Neural cell (in vitro differentiated cells): Measurements from ENCODE around the gene PAX1. TPM values are rescaled to one million over a fixed set of nuclear protein-coding genes. Genes with fewer than 3 reads are reported as not detected.

Source experiments
- H2AFZ ChIP-seq: fragments of 200-600, 300-800 bp; sonication (generic), shearing (Covaris generic); 2 replicates; pipeline ENCODE4 v1.6.0; 2014; ENCODE audit warnings: low read depth, mild to moderate bottlenecking, antibody characterized with exemption, low read length, moderate library complexity
- H3F3A ChIP-seq: fragments of 200-600 bp; shearing (Covaris generic); 2 replicates; pipeline ENCODE4 v1.6.1; 2016; ENCODE audit warnings: mild to moderate bottlenecking, moderate library complexity, mixed read lengths, antibody characterized with exemption, low read length; ENCODE audit not compliant: insufficient read depth, poor library complexity, severe bottlenecking
- H3K27ac ChIP-seq: fragments of 200-600, 300-800 bp; sonication (generic), shearing (Covaris generic); 2 replicates; pipeline ENCODE4 v1.5.1; 2014; ENCODE audit warnings: mild to moderate bottlenecking, low read length, moderate library complexity
- H3K27me3 ChIP-seq: fragments of 300-800, 200-600 bp; sonication (generic), shearing (Covaris generic); 2 replicates; pipeline ENCODE4 v1.6.0; 2014; ENCODE audit warnings: mild to moderate bottlenecking, low read depth, low read length, moderate library complexity; ENCODE audit not compliant: insufficient read depth
- H3K36me3 ChIP-seq: fragments of 300-800, 200-600 bp; sonication (generic), shearing (Covaris generic); 2 replicates; pipeline ENCODE4 v1.5.1; 2014; ENCODE audit warnings: mild to moderate bottlenecking, antibody characterized with exemption, low read length, moderate library complexity; ENCODE audit not compliant: insufficient read depth
- H3K4me2 ChIP-seq: fragments of 300-800, 200-600 bp; sonication (generic), shearing (Covaris generic); 2 replicates; pipeline ENCODE4 v1.6.0; 2014; ENCODE audit warnings: mild to moderate bottlenecking, low read length
- H3K4me3 ChIP-seq: fragments of 300-800, 200-600 bp; sonication (generic), shearing (Covaris generic); 2 replicates; pipeline ENCODE4 v1.5.1; 2014; ENCODE audit warnings: mild to moderate bottlenecking, low read length, moderate library complexity
- H3K79me2 ChIP-seq: fragments of 200-600 bp; shearing (Covaris generic); replicated peaks from 2 replicates; pipeline ENCODE4 v1.6.0; 2014; ENCODE audit warnings: mild to moderate bottlenecking, low read length, moderate library complexity; ENCODE audit not compliant: insufficient read depth
- H3K9ac ChIP-seq: fragments of 300-800, 200-600 bp; sonication (generic), shearing (Covaris generic); 2 replicates; pipeline ENCODE4 v1.6.1; 2016; ENCODE audit warnings: mild to moderate bottlenecking, low read length, mixed read lengths
- H3K9me2 ChIP-seq: fragments of 200-600 bp; shearing (Covaris generic); 2 replicates; pipeline ENCODE4 v1.6.1; 2016; ENCODE audit warnings: mild to moderate bottlenecking, low read length, mixed read lengths; ENCODE audit not compliant: insufficient read depth
- H3K9me3 ChIP-seq: fragments of 200-600, 300-800 bp; sonication (generic), shearing (Covaris generic); 2 replicates; pipeline ENCODE4 v1.6.1; 2016; ENCODE audit warnings: mild to moderate bottlenecking, mixed run types, low read length, moderate library complexity, mixed read lengths
- H4K20me1 ChIP-seq: fragments of 200-600 bp; shearing (Covaris generic); 2 replicates; pipeline ENCODE4 v1.6.1; 2016; ENCODE audit warnings: mild to moderate bottlenecking, mixed run types; ENCODE audit not compliant: insufficient read depth
- CTCF ChIP-seq: fragments of 450-650 bp; IDR thresholded peaks from 2 replicates; pipeline ENCODE4 v1.5.1; 2014; ENCODE audit warnings: antibody characterized with exemption, mild to moderate bottlenecking, moderate library complexity; ENCODE audit not compliant: poor library complexity, severe bottlenecking
- EP300 ChIP-seq: fragments of 450-650 bp; conservative IDR thresholded peaks from 2 replicates; pipeline ENCODE4 v1.6.1; 2014; ENCODE audit warnings: antibody characterized with exemption, mild to moderate bottlenecking, moderate library complexity; ENCODE audit not compliant: poor library complexity, severe bottlenecking
- EZH2 ChIP-seq: fragments of 200-600, 300-800 bp; shearing (Covaris generic), sonication (generic); IDR thresholded peaks from 2 replicates; pipeline ENCODE4 v1.6.1; 2014; ENCODE audit warnings: antibody characterized with exemption, low read length, borderline replicate concordance, mild to moderate bottlenecking; ENCODE audit not compliant: insufficient read depth, poor library complexity, severe bottlenecking
- MXI1 ChIP-seq: fragments of 450-650 bp; conservative IDR thresholded peaks from 2 replicates; pipeline ENCODE4 v1.6.1; 2014; ENCODE audit warnings: antibody characterized with exemption, mild to moderate bottlenecking; ENCODE audit not compliant: poor library complexity, severe bottlenecking
- RAD21 ChIP-seq: fragments of 450-650 bp; conservative IDR thresholded peaks from 2 replicates; pipeline ENCODE4 v1.6.1; 2014; ENCODE audit warnings: antibody characterized with exemption, mild to moderate bottlenecking, moderate library complexity
- REST ChIP-seq: IDR thresholded peaks from 2 replicates; pipeline ENCODE4 v1.6.1; 2012; ENCODE audit warnings: borderline replicate concordance
- SMC3 ChIP-seq: fragments of 450-650 bp; conservative IDR thresholded peaks from 2 replicates; pipeline ENCODE4 v1.6.1; 2014; ENCODE audit warnings: antibody characterized with exemption, mild to moderate bottlenecking, moderate library complexity; ENCODE audit not compliant: poor library complexity
- TAF1 ChIP-seq: IDR thresholded peaks from 2 replicates; pipeline ENCODE4 v1.6.1; 2012; ENCODE audit warnings: low read depth
- polyA plus RNA-seq: library from polyadenylated mRNA; depleted of rRNA; stranded (reverse); fragments of >200 nt; gene quantifications from 2 replicates; pipeline ENCODE4 v1.2.3, GENCODE V29; 2014

Gene PAX1
- polyA plus RNA-seq, 1 donor from 2014 or later: not detected

GRCh38 chr20:21703717-21704407 is 1.6 kb upstream of the PAX1 start:
- Histone ChIP-seq H3K27ac (no peak overlapping the region), H4K20me1 (no peaks in the 10 kb centered on the region), H3K4me2 (no peak overlapping the region), H3K9me3 (no peaks in the 10 kb centered on the region), H3K9ac (no peak overlapping the region), H3F3A (no peaks in the 10 kb centered on the region), H3K9me2 (no peaks in the 10 kb centered on the region), H3K4me3 (peak overlapping the region; percentile 59), H3K36me3 (no peaks in the 10 kb centered on the region), H3K79me2 (no peaks in the 10 kb centered on the region), H3K27me3 (peaks cover 100% of the 10 kb centered on the region), H2AFZ (no peak overlapping the region)
- no peak for TF ChIP-seq EZH2
- TF ChIP-seq MXI1: no peak
- TF ChIP-seq SMC3: no peak
- no peak for TF ChIP-seq EP300
- no peak for TF ChIP-seq TAF1

GRCh38 chr20:21704408-21705385 is 767 bp upstream of the PAX1 start:
- no peaks in the 10 kb centered on the region for H3K36me3 ChIP-seq
- H3K4me3 ChIP-seq: no peak overlapping the region
- no peak for TF ChIP-seq EP300
- TF ChIP-seq SMC3: no peak
- TF ChIP-seq CTCF: no peak
- no peak for TF ChIP-seq RAD21
- TF ChIP-seq MXI1: no peak
- no peak for TF ChIP-seq REST
- TF ChIP-seq TAF1: no peak
- TF ChIP-seq EZH2: no peak
- no peaks in the 10 kb centered on the region for H3K9me2 ChIP-seq
- no peak overlapping the region for H3K4me2 ChIP-seq
- H3F3A ChIP-seq: no peaks in the 10 kb centered on the region
- H3K27ac ChIP-seq: no peak overlapping the region
- H3K27me3 ChIP-seq: peaks cover 100% of the 10 kb centered on the region
- no peak overlapping the region for H2AFZ ChIP-seq
- H3K79me2 ChIP-seq: no peaks in the 10 kb centered on the region
- no peaks in the 10 kb centered on the region for H4K20me1 ChIP-seq
- no peak overlapping the region for H3K9ac ChIP-seq
- no peaks in the 10 kb centered on the region for H3K9me3 ChIP-seq
